GM15510 (cell line): ENCODE results near the gene UBE2Q2.

Experiments
- POLR2A ChIP-seq: IDR thresholded peaks from 3 replicates; pipeline ENCODE4 v1.6.1; 2011; ENCODE audit warnings: borderline replicate concordance; ENCODE audit not compliant: insufficient read length; ENCODE audit errors: extremely low read depth

The UBE2Q2 gene

DNA sequence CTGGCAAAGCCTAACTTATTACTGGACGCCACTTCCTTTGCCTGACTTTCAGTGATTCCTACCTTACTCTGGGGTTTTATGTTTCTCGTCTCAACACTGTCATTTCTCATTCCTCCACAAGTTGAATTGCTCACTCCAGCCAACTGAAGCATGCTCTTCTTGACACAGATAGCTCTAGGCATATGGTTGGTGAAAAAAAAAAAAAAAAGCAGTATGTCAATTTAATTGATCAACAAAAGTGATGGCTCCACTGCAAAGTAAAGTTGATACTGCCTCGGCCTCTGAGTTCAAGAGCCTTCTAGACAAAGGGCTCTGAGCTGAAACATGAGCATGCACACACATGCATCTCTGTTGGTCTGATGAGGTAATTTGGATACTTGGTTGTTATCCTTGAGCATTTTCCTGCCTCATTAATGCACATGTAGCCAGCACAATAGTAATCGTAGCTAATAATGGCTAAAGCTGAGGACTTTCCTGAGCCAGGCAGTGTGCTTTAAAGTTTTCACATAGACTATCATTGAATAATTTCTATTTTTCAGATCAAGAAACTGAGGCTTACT is 21.4 kb upstream of the UBE2Q2 start:
- no peak for TF ChIP-seq POLR2A

DNA sequence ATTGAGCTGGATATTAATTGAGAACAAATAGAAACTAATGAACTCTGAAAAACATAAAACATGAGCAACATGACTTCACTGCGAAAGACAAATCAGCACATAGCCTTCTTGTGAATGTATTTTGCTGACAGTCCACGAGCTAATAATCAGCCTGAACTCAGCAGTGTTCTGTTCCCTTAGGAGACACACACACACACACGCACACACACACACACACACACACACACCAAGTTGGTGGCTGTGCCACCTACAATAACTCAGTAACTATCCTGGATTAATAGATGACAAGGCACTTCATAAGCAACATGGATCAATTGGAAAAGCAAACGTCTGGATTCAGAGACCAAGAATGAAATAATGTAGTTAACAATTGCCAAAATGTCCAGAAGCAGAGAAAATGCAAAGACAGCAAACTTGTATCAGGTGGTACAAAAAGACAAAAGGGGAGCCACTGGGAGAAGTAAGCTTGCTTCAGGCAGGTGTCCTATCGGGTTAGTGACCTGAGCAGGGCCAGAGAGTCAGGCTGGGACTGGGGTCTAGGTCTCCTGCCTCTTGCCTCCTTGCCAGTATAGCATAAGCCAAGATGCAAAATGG is 20.5 kb upstream of the UBE2Q2 start:
- no peak for TF ChIP-seq POLR2A

DNA sequence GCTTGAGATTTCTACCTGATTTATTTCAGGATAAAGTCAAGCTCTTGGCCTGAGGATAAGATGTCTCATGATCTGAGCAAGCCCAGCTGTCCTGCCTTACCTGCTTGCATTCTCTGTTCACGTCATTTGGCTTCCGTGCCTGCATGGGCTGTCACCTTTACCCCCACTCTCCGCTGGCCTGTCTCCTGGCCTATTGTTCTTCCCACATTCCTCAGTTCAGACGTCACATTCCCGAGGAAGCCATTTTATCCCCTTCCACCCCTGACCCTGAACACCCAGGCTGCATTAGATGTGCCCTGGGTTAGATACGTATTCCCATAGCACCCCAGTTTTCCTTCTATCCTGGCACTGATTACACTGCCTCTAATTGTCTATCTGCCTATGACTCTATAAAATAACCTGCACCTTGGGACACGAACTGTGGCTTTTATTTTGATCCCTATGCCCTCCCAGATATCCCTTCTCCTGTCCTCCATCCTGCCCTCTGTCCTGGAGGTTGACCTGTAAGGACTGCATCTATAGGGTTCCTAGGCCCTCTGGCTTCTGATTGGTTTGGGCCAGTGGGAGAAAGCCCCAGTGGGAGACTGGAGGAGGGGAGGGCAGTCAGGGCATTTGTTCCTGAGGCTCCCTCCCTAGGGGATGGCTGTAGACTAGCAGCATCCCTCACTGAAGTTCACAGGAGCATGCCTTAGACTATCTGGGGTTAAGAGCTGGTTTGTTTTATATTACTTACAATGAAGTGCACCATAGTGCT is 19.2 kb upstream of the UBE2Q2 start:
- TF ChIP-seq POLR2A, result no peak

DNA sequence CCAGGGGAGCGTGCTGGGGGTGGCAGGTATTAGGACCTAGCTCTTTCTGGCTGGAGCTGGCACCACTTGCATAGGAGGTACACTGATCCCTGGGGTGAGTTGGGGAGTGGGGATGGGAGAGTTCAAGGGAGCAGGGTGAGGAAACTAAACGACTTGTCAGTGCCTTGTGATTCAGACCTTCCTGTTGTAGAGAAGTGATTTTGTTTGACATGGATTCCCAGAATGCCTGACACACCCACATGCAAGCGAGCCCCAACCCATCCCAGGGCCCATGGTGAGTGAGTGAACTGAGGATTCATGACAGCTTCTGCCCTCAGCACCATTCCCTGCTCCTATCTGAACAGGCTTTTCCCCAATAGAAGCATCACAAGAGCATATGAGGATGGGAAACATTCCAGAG is 15.6 kb upstream of the UBE2Q2 start:
- TF ChIP-seq POLR2A, result no peak

DNA sequence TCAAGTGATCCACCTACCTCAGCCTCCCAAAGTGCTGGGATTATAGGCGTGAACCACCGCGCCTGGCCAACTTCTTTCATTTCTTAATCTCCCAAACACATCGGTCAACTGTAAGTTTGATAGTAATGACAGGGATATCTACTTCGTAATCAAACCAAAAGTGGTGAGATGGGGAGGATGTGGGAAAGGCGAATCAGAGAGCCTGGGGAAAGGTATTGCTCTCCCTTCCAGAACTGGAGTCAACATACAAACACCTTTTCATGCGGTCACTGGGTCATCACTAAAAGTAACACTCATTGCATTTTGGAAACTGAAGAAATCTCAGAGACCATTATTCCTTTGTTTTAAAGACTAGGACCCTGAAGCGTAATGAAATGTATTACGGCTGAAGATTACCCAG is 14.8 kb upstream of the UBE2Q2 start:
- no peak for TF ChIP-seq POLR2A

DNA sequence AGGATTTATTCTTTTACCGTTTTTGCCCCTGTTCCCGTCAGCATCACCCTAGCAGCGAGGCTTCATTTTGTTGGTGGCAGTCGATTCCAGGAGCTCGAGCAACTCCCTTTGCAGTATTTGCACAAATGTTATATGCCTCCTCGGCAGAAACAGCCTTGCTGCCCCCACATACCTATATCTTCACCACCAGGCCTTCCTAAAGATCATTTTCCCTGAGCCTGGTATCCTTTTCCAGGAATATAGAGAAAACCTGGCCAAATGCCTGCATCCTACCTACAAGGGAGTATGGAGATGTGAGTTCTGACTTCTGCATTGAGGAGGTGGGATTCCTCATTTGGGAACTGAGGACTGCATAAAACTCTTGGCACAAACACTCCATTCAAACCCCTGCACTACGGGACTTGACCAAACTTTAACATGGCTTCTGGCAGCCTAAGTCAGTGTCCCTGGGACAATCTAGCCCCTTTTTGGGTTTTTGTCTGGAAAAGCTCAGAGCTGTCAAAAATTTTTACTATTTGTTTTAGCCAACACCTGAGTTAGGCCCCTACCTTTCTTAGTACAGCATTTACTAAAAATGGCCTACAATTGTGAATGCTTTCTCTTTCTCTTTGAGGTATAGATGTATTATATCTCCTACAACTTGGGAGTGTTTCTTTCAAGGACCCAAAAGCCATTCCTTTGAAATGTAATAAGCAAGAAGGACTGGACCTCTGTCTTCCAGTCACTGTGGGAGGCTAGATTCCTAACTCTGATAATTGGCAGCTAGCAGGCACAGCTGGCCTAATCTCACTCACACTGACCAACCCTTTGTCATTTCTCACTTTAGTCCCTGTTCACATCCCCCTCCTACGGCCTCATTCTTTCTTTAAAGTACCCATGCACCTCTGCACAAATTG is 12.1 kb upstream of the UBE2Q2 start:
- no peak for TF ChIP-seq POLR2A

DNA sequence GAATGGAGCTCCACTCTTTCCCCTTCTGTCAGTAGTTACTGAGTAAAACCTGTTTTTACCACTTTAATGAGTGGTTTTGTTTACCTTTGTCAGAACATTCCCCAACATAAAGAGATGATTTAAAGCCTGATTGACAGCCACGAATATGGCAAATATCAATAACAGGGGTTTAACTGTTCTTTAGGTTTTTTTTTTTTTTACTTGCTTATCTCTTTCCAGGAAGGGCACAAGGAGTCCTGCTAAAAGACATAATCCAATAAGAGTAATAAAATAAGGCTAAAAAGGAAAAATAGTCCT is 11.5 kb upstream of the UBE2Q2 start:
- TF ChIP-seq POLR2A, result no peak

DNA sequence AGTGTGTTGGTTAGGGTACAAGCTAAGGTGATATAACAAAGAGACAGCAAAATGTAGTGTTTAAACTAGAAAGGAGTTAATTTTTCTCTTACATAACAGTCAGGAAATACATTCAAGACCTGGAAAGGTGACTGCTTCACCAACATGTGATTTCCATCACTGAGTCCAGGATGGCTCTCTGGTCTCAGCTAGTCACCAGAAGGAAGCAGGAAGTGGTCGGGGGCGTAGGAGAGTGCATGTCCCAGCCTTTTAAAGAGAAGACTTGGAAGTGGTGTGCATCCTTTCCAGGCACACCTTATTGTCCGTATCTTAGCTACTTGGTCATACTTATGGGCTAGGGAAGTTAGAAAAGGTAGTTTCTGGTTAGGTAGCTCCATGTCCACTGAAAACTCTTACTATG is 11.1 kb upstream of the UBE2Q2 start:
- no peak for TF ChIP-seq POLR2A

DNA sequence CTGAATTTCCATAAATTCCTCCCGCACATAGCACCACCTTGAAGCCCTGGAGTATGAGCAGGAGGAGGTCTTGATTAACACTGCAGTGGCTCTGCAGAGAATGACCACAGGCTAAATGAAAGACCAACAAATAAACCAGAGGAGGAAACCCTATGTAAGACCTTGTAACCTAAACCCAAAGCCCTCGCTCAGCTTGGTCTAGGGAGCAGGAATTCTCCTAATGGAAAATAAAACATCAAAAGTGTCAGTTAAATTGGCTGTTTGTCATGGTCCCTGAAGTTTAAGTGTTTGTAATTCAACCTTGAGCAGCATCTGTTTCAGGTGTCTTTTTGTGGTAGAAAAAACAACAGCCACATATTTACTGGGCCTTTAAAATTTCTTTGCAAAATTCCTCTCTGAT is 9.2 kb upstream of the UBE2Q2 start:
- TF ChIP-seq POLR2A, result no peak

DNA sequence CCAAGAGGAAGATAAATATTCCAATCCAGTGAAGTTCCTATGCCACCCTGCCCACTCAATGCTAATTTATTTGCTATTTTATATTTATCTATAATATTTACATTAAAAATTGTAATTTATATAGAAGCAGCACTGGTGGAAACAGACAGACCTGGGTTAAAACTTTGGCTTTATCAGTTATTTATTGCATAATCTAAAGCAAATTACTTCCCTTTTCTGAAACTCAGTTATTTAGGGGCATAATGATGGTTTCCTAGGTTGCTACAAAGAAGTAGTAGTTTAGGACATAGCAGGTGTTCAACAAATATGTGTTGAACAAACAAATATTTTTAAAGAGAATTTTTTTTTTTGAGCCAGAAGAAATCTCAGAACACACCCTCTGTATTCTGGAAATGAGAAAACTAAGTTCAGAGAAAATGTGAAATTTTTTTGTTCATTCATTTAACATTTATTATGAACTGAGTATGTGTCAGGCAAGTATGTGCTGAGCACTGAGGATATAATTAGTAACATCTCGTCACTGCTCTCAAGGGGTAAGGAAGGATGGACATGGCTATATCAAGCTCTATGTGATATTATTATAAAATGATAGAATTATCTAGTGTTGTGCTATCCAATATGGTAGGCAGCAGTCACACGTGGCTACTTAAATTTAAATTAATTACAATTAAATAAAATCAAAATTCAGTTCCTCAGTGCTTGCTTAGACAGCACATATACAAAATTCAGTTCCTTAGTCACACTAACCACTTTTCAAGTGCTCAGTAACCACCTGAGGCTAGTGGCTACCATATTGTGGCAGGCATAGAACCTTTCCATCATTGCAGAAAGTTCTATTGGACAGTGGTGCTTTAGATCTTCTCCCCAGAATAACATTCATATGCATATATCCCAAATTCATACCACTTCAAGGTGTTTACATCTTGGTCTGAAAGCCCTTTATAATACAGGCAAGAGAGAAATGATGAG is 7.0 kb upstream of the UBE2Q2 start:
- no peak for TF ChIP-seq POLR2A

DNA sequence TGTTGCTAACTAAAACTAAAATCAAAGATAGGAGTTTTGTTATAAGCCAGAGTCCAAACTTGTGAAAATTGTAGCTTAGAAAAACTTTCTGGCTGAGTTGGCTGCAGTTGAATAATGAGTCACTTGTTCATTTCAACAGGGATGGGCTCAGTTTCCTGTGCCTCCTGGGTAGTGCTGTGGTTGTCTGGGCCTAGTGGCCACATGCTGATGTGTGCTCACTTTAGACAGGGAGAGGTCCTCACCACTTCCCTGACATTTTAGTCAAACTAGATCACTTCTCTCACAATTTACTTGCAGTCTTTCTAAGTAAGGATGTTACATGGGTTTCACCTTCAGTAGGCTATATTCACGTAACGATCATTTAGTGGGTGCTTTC is 6.3 kb upstream of the UBE2Q2 start:
- TF ChIP-seq POLR2A, result no peak

DNA sequence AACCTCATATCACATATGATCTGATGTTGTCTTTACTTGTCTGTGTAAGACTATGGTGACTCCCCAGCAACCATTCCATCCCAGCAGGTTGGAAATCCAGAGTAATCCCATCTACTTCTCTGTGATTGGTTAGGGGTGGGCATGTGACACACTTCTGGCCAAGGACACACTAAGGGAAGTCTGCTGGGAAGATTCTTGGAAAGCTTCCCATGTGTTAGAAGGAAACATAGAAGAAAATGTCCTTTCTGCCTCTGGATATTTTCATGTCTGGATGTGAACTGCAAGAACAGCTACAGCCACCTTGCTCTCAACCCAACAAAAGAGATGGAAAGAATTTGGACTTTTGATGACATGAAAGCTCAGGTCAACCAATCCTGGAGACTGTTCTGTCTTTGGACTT is 2.6 kb upstream of the UBE2Q2 start:
- no peak for TF ChIP-seq POLR2A

DNA sequence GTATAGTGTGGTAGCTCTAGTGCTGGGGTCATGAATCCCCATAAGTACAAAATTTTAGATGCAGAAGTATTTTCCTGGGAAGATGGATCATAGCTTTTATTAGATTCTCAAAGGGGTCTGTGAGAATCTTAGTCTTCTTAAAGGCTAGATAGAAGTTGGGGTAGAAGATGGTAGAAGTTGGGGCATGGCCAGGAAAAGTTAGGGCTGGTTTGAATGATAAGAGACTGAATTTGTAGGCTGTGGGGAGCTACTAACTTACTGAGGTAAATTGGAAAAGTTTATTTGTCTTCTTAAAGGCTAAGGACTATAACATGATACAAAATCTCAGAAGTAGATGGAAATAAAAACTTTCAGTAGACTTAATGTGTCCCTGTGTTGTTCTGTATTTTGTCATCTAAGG is 1.6 kb upstream of the UBE2Q2 start:
- TF ChIP-seq POLR2A, result no peak
